Suppressor macrophage treated with lipopolysaccharide for 4 hours (primary cell): Measurements from ENCODE around the gene STON1.
"Not testable (repeated sequence)": the region's sequence is repeated elsewhere in the genome, so short reads cannot be mapped to it uniquely, and the experiment has no call there.

Experiments used
- DNase-seq: peaks from one replicate; pipeline ENCODE4 v3.0.0-alpha.2; 2020

STON1 gene

DNA sequence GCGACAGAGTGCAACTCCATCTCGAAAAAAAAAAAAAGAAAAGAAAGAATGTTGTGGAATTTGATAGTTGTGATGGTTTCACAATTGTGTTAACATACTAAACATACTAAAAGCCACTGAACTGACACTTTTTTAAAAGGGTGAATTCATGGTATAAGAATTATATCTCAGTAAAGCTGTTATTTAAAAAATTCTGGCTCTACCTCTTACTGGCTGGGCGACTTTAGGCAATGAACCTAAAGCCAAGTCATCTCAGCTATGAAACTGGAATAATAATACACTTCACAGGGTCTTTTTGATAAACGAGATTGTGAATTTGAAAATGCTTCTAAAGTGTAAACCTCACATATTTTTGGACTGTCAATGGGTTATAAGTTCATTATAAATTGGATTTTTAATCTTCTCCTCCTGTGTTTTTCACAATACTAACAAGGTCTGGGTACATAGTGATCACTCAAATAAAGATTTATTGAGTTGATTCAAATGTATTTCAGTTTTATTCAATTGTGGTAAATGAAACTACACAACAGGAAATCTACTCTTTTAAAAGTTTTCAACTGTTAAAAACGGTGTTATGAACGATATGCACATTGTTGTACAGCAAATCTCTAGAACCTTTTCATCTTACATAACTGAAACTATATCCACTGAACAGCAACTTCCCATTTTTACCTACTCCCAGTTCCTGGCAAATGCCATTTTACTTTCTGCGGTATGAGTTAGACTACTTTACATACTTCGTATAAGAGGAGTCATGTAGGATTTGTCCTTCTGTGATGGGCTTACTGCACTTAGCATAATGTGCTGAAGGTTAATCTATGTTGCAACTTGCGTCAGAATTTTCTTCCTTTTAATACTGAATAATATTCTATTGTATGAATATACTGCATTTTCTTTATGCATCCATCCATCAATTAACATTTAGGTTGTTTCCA, 44.7 kb downstream of the STON1 start:
- peak; percentile 56 for DNase-seq

DNA sequence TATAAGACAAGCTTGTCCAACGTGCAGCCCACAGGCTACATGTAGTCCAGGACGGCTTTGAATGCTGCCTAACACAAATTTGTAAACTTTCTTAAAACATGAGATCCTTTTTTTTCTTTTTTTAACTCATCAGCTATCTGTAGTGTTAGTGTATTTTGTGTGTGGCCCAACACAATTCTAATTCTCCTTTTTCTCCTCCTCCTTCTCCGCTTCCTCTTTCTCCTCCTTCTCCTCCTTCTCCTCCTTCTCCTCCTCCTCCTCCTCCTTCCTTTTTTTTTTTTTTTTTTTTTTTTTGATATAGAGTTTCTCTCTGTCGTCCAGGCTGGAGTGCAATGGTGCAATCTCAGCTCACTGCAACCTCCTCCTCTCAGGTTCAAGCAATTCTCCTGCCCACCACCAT, 48.4 kb downstream of the STON1 start:
- no peak for DNase-seq

DNA sequence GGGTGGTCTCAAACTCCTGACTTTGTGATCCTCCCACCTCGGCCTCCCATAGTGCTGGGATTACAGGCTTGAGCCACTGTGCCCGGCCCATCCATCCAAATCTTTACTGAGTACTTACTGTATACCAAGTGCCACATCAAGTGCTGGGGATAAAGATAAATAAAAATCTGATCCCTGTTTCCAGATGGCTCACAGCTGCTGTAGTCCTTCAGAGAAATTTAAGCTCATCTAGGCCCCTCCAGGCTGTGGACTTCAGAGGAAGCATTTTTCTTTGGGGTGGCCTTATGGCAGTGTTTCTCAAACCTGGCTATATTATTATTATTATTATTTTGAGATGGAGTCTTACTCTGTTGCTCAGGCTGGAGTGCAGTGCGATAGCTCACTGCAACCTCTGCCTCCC, 54.0 kb downstream of the STON1 start:
- DNase-seq, result no peak

DNA sequence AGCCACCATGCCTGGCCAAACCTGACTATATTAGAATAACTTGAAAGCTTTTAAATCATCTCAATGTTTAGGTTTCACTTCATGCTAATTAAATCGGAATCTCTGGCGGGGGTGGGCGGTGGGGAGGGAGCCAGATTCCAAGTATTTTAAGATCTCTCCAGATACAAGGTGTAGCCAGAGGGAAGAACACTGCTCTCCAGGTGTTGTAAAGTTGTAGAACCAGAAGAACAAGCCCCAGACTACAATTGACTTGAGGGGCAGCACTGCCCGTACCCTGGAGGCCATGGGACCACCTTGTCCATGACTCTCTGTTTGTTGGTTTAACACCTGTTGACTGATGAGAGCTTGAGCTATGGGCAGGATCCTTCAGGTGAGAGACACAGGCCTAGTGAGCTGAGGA, 54.6 kb downstream of the STON1 start:
- DNase-seq, result no peak

DNA sequence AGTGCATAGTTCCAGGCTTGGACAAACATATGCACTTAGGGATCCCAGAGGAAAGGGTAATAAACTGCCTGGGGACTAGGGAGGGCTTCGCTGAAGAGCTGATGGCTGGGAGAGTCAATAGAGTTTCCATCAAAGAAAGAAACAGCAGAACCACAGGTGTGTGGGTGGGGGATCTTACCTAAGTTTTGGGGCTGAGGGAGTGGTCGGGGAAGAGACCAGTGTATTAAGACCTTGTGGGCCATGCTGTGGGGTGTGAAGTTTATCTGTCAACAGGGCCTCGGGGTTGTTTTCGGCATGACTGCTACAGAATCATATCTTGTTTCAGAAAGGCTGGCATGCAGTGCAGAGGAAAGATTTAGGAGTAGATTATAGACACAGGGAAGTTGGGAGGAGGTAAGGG, 56.5 kb downstream of the STON1 start:
- no peak for DNase-seq

DNA sequence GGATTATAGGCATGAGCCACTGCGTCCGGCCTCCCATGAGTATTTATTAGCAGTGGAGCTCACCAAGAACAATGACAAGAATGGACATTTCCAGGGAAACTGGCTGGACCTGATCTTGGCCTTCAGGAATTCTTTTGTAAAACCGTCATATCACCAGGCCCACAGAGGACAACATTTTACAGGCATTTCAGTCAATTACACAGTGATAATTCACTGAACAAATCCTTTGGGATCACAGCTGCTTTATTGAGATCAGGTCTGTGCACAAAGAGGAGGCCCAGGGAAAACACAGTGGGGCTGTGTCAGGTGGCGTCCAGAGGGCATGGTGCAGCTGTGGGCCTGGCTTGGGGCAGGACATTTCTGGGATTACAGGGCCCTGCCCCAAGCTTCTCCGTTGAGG, 57.6 kb downstream of the STON1 start:
- no peak for DNase-seq

DNA sequence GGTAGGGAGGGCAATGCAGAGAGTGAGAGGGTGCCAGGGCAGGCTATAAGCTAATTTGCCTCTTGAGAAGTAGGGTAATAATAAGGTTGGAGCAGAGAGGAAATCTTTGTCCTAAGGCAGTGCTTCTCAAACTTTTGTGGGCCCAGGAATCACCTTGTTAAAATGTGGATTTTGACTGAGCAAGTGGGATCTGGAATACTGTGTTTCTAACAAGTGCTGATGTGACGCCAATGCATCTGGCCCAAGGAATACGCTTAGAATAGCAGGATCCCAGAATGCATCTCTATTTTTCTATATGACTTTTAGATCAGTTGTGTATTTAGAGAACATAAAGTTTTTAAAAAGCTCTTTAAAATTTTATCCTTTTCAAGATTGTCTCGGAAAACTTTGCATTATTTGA, 58.0 kb downstream of the STON1 start:
- no peak for DNase-seq

DNA sequence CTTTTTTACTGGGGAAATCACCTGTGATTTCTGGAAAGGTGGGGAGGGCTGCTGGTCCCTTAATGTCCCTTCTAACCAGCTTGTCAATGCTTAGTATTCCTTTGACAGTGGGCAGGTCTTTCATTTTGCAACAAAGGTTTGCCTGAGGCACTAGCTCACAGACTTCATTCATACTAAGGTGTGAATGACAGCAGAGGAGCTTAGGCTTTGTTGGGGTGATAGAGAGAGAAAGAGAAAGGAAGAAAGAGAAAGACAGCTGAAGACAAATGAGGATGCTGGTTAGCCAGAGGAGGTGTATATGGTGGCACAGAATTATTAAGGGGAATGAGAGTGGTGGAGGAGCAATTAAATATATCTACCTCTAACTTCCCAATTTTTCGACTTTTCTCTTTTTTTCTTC, 58.8 kb downstream of the STON1 start:
- no peak for DNase-seq

DNA sequence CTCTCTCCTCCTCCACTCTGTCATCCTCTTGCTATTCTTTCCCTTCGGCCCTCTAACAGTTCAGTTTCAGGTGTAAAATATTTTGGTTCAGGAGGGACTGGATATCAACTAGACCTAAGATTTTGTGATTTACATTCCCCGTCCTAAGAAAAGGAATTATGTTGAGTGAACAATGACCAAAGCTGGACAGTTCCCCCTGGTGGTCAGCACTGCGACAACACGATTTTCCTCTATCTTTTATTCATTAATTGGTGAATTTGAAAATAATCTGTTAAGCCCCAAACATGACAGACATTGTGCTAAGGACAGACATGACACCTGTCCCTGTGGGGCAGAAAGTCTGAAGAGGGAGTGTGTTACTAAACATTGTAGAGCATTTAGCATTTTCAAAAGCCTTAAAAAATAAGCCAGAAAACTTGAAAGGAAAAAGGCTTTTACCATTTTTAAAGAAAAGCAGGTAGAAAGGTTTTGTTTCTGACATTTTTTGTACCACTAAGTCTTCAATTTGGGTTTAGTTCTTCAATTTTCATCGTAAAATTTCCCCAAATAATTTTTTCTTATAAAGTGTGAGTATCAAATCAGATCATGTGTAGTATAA, 59.3 kb downstream of the STON1 start:
- DNase-seq, result peak; percentile 49

DNA sequence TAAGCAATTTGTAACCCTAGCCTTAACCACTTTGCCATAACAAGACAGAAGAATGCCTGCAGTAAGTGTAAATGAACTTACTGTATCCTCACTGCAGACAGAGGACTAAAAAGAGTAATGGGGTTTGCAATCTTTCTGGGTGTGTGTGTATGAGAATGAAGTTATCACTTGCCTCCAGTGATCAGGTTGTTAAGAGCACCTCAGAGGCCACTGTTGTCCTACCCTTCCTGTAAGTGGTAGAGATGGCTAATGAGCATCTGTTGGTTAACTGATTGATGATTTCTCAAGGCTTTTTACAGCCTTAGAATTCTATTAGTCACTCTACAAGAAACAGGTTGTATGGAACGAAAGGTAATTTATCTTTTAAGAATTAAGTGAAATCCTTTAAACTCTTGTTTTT, 60.1 kb downstream of the STON1 start:
- no peak for DNase-seq

DNA sequence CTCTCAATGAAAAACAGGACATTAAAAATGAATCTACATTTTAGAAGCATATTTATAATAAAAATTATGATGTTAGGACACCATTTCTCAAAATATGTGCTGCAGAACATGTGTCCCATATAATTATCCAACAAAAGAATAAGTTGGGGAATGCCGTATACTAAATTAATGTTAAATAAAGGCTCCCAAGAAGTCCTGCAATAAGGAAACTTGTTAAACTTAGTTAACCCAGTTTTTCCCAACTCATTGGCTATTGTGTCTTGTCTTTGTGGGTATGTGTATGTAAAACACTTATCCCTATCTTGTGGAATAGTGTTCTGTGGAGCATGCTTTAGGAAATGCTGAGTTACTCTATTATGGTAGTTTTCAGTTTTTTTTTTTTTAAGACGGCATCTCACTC, 62.1 kb downstream of the STON1 start:
- no peak for DNase-seq

DNA sequence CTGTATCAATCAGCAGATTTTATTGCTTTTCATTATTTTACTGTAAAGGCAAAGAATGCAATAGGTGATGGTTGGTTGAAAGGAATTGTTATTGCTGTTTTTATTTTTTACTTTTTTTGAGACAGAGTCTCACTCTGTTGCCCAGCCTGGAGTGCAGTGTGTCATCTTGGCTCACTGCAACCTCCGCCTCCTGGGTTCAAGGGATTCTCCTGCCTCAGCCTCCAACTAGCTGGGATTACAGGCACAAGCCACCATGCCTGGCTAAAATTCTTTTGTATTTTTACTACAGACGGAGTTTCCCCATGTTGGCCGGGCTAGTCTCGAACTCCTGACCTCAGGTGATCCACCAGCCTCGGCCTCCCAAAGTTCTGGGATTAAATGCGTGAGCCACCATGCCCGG, 66.8 kb downstream of the STON1 start:
- not testable (repeated sequence) for DNase-seq

DNA sequence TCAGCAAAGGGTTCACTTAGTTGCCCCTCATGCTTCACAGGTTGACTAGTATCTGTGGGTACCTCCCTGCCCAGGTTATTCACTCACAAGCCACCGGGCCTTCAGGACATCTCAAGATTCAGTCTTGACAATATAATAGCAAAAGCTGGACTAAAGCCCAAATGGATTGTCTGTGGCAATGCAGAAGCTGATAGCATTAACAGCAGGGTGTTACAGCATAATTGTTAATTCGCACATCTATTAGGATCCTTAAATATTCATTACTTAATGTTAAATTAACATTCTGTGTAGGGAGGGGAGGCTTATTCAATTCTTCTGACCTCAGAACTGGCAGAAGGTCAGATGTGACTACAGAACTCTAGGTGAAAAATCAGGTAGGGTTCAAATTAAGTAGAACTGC, 67.5 kb downstream of the STON1 start:
- DNase-seq, result no peak

DNA sequence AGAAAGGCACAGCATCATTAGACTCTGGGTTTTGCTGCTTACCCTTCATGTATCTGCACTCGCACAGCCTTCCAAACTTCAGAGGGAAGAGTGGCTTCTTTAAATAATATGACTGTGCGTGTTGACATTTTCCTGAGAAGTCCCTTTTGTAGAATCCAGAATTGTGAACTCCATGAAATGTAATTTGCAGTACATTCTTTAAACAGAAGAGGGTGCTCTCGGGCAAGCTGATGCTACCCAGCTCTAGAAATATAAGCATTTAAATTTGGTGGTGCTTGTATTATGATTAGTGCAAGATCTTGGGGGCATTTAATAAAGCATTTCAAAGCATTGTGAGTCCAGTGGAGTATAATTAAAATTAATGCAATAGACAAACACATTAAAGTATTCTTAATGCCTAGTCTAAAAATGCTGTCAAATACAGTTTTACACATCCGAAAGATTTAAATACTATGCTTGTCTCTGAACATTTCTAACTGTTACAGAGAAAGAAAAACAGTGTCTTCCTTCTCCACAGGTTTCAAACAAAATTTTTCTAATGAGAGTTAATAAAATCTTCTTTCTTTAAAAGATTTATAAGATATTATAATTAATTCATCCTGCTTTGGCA, 70.4 kb downstream of the STON1 start:
- DNase-seq, result peak; percentile 62

DNA sequence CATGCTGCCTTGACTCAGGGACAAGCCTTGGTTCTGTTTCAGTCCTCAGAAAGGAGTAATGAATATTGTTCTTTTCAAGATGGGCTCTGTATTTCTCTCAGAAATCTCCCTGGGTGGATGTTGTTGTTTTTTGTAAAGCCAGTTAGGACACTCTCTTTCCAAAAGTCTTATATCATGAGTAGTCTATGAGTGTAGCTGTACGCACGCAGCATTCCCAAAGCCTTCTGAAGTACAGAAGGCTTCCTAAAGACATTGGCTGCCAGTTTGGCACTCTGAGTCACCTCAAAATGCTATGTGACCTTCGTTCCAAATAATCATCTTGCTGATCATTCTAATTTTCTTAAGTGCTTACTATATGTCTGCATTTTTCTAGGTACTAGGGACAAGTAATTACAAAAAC, 71.0 kb downstream of the STON1 start:
- DNase-seq, result no peak

DNA sequence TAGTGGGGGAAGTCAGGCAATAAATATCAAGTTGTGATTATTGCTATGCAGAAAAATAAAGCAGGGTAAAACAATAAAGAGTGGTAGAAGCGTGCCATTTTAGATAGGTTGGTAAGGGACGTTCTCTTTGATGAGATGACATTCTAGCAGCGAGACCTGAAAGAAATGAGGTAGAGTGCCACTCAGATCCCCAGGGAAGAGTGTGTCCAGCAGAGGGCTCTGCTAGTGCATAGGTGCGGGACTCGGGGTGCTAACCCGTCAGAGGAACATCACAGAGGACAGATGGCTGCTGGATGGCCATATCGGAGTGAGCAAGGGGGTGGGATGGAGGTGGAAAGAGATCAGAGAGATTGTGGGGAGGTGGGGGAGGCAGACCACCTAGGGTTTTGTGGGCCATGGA, 71.4 kb downstream of the STON1 start:
- peak; percentile 13 for DNase-seq

DNA sequence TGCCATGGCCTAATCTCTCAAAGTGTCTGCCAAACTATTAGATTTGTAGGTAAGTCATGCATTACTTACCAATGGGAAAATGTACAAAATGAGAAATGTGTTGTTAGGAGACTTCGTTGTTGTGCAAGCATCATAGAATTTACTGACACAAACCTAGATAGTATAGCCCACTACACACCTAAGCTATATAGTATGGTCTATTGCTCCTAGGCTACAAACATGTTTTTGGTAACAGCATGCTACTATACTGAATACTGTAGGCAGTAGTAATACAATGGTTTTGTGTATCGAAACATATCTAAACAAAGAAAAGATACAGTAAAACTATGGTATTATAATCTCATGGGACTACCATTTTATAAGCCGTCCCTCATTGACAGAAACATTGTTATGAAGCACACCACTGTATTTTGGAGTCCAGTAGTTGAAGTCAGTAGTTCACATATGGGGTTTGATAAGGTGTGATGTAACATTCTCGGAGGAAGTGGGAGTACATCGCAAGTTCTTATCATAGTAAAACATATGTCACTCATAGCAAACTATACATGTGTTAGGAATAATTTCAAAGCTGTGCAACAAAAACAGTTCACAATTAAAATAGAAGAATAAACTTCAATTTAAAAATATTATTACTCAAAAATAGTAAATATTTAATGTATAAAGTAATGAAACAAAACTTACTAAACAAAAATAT, 75.7 kb downstream of the STON1 start:
- DNase-seq, result no peak

DNA sequence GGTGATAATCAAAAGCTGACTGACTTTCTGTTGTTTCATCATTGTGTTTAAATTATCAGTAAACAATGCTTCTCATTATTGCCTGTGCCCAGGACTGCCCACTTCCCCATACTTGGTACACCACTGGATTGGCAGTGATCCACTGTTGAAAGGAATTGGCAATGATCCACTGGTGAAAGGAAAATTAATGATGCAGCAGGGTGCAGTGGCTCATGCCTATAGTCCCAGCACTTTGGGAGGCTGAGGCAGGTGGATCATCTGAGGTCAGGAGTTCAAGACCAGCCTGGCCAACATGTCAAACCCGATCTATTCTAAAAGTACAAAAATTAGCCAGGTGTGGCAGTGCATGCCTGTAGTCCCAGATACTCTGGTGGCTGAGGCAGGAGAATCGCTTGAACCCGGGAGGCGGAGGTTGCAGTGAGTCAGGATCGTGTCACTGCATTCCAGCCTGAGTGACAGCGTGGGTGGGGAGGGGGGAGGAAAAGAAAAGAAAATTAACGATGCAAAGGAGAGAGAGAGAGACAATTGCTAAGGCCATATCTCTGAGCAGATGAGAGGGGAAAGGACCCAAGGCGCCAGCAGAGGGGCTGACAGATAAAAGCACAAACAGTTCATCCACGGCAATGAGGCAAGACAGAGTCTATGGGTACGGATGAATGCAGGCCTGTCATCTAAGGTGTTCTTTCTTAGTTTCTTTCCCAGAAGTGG, 77.5 kb downstream of the STON1 start:
- no peak for DNase-seq

DNA sequence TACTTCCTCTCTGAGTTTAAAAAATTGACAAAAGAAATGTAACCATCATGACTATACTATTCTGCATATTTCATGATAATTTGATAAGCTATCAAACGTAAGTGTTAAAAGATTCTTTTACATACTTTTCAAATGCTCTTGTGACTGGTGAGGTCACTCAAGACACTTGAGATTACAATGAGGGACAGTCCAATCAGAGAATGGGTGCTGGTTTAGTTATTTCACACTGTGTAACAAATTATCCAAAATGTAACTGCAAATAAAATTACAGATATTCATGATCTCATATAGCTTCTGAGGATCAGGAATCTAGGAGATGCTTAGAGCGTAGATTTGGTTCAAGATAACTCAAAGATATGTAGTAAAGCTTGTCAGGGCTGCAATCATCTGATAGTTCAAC, 83.3 kb downstream of the STON1 start:
- no peak for DNase-seq

DNA sequence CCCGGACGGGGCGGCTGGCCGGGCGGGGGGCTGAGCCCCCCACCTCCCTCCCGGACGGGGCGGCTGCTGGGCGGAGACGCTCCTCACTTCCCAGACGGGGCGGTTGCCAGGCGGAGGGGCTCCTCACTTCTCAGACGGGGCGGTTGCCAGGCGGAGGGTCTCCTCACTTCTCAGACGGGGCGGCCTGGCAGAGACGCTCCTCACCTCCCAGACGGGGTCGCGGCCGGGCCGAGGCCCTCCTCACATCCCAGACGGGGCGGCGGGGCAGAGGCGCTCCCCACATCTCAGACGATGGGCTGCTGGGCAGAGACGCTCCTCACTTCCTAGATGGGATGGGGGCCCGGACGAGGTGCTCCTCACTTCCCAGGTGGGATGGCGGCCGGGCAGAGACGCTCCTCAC, 84.6 kb downstream of the STON1 start:
- DNase-seq, result not testable (repeated sequence)

DNA sequence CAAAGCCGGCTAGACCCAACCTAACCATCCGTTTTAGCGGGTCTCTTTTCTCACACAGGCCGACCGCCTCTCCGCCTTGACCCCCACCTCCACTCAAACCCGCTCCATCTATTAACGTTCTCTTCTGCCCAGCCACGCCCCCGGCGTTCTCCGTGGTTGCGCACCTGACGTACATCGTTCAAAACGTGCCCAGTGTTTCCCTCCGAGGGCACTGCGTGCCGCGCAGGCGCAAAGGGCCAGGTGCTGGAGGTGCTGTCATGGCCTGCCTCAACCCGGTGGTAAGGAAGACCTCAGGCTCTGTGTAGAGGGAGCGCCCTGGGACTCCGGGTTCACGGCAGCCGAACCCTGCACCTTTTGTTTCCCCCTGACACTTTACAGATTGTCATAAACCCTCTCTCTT, 87.7 kb downstream of the STON1 start, which contains the start of gene GTF2A1L:
GTF2A1L (plus strand) TSS at position 239 of the 400 bp plus-strand sequence; CDS start at position 258, 19 bp downstream.
- no peak for DNase-seq

DNA sequence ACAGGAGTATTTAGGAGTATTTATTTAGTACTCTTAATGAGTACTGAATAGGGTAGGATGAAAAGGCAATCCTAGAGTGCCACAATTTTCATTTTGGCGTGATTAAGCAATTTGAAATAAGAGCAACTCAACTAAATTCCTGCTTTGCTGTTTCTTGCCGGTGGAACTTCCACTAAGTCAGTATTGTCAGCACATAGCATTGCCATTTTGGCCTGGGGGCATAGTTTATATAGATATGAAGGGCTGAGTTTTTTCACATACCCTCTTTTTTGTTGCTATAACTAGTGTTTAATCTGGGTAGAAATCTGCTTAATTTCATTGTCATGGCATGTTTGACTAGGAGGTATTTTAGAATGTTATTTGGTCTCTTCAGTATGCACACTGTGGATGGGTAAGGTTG, 89.6 kb downstream of the STON1 start:
- DNase-seq, result no peak

DNA sequence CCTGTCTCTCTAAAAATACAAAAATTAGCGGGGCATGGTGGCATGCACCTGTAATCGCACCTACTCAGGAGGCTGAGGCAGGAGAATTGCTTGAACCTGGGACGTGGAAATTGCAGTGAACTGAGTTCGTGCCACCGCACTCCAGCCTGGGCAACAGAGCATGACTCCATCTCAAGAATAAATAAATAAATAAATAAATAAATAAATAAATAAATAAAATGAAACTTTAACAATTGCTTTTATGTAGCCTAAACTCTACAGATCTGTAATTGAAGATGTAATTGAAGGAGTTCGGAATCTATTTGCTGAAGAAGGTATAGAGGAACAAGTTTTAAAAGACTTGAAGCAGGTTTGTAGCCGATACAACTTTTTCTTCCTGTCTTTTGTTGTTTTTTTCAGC, 90.7 kb downstream of the STON1 start:
- no peak for DNase-seq
